Right forelimb (tissue), 1 donor: ENCODE data around the gene MCTP1.

Source experiments
- DNase-seq: peaks from one replicate; pipeline ENCODE4 v3.0.0-alpha.2; 2018

MCTP1 gene

GRCh38 chr5:95284572-95285408, at the start of gene MCTP1:
Gene MCTP1, minus strand, starts transcription at chr5:95285094.
- DNase-seq, result peak; percentile 58

- DNase-seq, result no peak
These were observed 47.3 kb upstream of the MCTP1 start for GRCh38 chr5:95332158-95332557.

GRCh38 chr5:95331358-95331757, 46.5 kb upstream of the MCTP1 start:
- DNase-seq, result no peak

- no peak for DNase-seq
These were observed 42.3 kb upstream of the MCTP1 start for GRCh38 chr5:95327211-95327610.

- DNase-seq, result no peak
These were observed 32.8 kb upstream of the MCTP1 start for GRCh38 chr5:95317687-95318086.

- no peak for DNase-seq
These were observed 32.2 kb upstream of the MCTP1 start for GRCh38 chr5:95317085-95317484.

GRCh38 chr5:95304711-95305110, 19.8 kb upstream of the MCTP1 start:
- DNase-seq, result no peak

- no peak for DNase-seq
These were observed 13.8 kb upstream of the MCTP1 start for GRCh38 chr5:95298651-95299050.

GRCh38 chr5:95296291-95296690, 11.4 kb upstream of the MCTP1 start:
- DNase-seq, result no peak

- no peak for DNase-seq
These were observed 488 bp upstream of the MCTP1 start for GRCh38 chr5:95285409-95285755.

GRCh38 chr5:95283761-95284571, 928 bp downstream of the MCTP1 start:
- DNase-seq, result peak; percentile 60

- no peak for DNase-seq
These were observed 1.8 kb downstream of the MCTP1 start for GRCh38 chr5:95283022-95283615.

- DNase-seq, result no peak
These were observed 3.7 kb downstream of the MCTP1 start for GRCh38 chr5:95281226-95281625.

- no peak for DNase-seq
These were observed 4.3 kb downstream of the MCTP1 start for GRCh38 chr5:95280401-95281095.

- DNase-seq, result no peak
These were observed 10.9 kb downstream of the MCTP1 start for GRCh38 chr5:95274011-95274410.

GRCh38 chr5:95272316-95272929, 12.5 kb downstream of the MCTP1 start:
- DNase-seq, result no peak

- no peak for DNase-seq
These were observed 21.8 kb downstream of the MCTP1 start for GRCh38 chr5:95262933-95263660.

- DNase-seq, result no peak
These were observed 23.3 kb downstream of the MCTP1 start for GRCh38 chr5:95261437-95262175.

GRCh38 chr5:95256991-95257390, 27.9 kb downstream of the MCTP1 start:
- DNase-seq, result no peak

GRCh38 chr5:95256446-95256845, 28.4 kb downstream of the MCTP1 start:
- no peak for DNase-seq

GRCh38 chr5:95252801-95253200, 32.1 kb downstream of the MCTP1 start:
- DNase-seq, result no peak
